Measurements from ENCODE around the gene CDKN2D. TPM values are rescaled to one million over a fixed set of nuclear protein-coding genes. Genes with fewer than 3 reads are reported as not detected.

CDKN2D gene
- total RNA-seq, 1 experiment from 2014 or later, result 3.3 TPM

- TF ChIP-seq FOXJ3 (CRISPR knock-in tag; IDR thresholded peaks at IDR 0.05; ENCODE audit: borderline replicate concordance), result no peak
- TF ChIP-seq USF1 (CRISPR knock-in tag; IDR thresholded peaks at IDR 0.05), result peak; percentile 62; the same call in 1 of the 2 replicates
- TF ChIP-seq ATF6 (CRISPR knock-in tag; IDR thresholded peaks at IDR 0.05), result no peak
- TF ChIP-seq OVOL2 (CRISPR knock-in tag; IDR thresholded peaks at IDR 0.05; ENCODE audit: borderline replicate concordance), result no peak
Measured at GRCh38 chr19:10580979-10581631, 12.3 kb upstream of the CDKN2D start (continued).

- Mint-ChIP-seq H3K27ac (no peak overlapping the region), H3K27me3 (ENCODE audit: low read depth) (no peaks in the 10 kb centered on the region), H3K4me3 (no peak overlapping the region), H3K9me3 (no peaks in the 10 kb centered on the region), H3K36me3 (peaks cover 48% of the 10 kb centered on the region), H3K4me1 (0 out of 2 replicates have a peak, but pooled peaks cover 2% of the 10 kb centered on the region)
- ATAC-seq (no peak), DNase-seq (ENCODE audit: low spot score) (no peak)
- ChIA-PET CTCF (interaction anchor here (0.7 kb wide), 1 partner anchor 73 kb away, joined by 3 read pairs; no protein-coding TSS in a partner anchor), POLR2A (no interaction called here)
- TF ChIP-seq KAT7 (CRISPR knock-in tag; IDR thresholded peaks at IDR 0.05; ENCODE audit: borderline replicate concordance) (no peak), ZNF232 (CRISPR knock-in tag; IDR thresholded peaks at IDR 0.05) (no peak), ZNF671 (CRISPR knock-in tag; IDR thresholded peaks at IDR 0.05) (no peak), E2F5 (CRISPR knock-in tag; IDR thresholded peaks at IDR 0.05) (no peak), ARID4B (CRISPR knock-in tag; IDR thresholded peaks at IDR 0.05; ENCODE audit: borderline replicate concordance) (no peak), NFE2L1 (CRISPR knock-in tag; IDR thresholded peaks at IDR 0.05) (no peak), ATF2 (CRISPR knock-in tag; IDR thresholded peaks at IDR 0.05; ENCODE audit: borderline replicate concordance, low read depth) (no peak), ELF4 (CRISPR knock-in tag; IDR thresholded peaks at IDR 0.05; ENCODE audit: low read depth) (no peak), ZNF219 (CRISPR knock-in tag; IDR thresholded peaks at IDR 0.05; ENCODE audit: borderline replicate concordance) (no peak), TP53 (CRISPR knock-in tag; IDR thresholded peaks at IDR 0.05) (no peak), ZNF281 (CRISPR knock-in tag; IDR thresholded peaks at IDR 0.05) (no peak), PRRX2 (CRISPR knock-in tag; IDR thresholded peaks at IDR 0.05) (no peak), AFF4 (CRISPR knock-in tag; IDR thresholded peaks at IDR 0.05; ENCODE audit: borderline replicate concordance) (no peak), E2F1 (CRISPR knock-in tag; IDR thresholded peaks at IDR 0.05) (no peak)
Measured at GRCh38 chr19:10577951-10578350, 9.2 kb upstream of the CDKN2D start.

Data from WTC11 (cell line).